Muscle of back (tissue), 11 donors: ENCODE results near the gene MAP4K4. TPM values are rescaled to one million over a fixed set of nuclear protein-coding genes. Genes with fewer than 3 reads are reported as not detected.
"Not testable (repeated sequence)": the region's sequence is repeated elsewhere in the genome, so short reads cannot be mapped to it uniquely, and the experiment has no call there.

Experiments used
- DNase-seq, 3 donors: peaks; one replicate each; pipeline versions ENCODE4 v3.0.0 to v3.0.0-alpha.2; 2013
- polyA plus RNA-seq, 10 donors: library from polyadenylated mRNA; unstranded; fragments of 120-200 nt; gene quantifications; one replicate each; pipeline ENCODE4 v1.2.1, GENCODE V29; 2013; ENCODE audit not compliant: insufficient read length in 10 of 10

MAP4K4 gene
- polyA plus RNA-seq, 10 donors = 115 to 149 (median 130) TPM

GRCh38 chr2:101901241-101901640, 203.7 kb downstream of the MAP4K4 start:
- DNase-seq = no peak

DNA sequence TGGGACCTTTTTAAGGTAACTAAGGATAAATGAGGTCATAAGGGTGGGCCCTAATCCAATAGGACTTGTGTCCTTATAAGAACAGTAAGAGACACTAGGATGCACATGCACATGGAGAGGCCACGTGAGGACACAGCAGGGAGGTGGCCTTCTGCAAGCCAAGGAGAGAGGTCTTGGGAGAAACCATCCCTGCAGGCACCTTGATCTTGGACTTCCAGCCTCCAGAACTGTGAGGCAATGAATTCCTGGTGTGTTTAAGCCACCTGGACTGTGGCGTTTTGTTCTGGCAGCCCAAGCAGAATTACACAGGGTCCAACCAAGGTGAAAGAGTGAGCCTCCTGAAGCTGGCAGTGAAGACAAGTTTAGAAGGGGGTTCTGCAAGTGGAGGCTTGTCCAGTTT, 204.7 kb downstream of the MAP4K4 start:
- no peak for DNase-seq

- no peak for DNase-seq
Measured at GRCh38 chr2:101904916-101905315, 207.4 kb downstream of the MAP4K4 start.

GRCh38 chr2:101905746-101906336, 208.3 kb downstream of the MAP4K4 start:
- no peak for DNase-seq

DNA sequence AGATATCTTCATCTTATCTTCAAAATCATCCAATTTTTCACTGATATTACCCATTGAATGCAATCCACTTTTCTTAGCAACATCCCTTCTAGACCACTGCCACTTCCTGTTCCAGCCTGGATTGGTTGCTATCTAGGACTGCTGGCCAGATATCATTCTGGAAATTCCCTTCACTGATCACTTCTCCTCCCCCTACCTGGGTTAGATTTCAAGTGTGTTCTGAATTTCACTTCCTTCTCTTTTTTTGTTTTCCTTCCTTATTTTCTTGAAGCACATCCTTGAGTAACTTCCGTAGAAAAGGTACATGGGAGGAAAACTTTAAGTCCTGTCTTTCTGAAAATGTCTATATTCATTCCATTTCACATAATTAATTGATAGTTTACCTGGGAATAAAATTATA, 212.3 kb downstream of the MAP4K4 start:
- no peak for DNase-seq

DNA sequence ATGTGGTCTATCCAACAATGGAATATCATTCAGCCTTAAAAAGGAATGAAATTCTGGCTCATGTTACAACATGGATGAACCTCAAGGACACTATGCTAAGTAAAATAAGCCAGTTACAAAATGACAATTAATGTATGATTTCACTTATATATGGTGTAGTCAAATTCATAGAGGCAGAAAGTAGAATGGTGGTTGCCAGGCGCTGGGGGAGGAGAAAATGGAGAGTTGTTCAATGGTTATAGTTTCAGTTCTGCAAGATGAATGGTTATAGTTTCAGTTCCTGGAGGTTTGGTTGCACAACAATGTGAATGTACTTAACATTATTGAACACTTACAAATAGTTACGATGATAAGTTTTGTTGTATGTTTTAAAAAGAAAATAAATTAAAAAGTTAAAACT, 215.0 kb downstream of the MAP4K4 start:
- DNase-seq = no peak

DNA sequence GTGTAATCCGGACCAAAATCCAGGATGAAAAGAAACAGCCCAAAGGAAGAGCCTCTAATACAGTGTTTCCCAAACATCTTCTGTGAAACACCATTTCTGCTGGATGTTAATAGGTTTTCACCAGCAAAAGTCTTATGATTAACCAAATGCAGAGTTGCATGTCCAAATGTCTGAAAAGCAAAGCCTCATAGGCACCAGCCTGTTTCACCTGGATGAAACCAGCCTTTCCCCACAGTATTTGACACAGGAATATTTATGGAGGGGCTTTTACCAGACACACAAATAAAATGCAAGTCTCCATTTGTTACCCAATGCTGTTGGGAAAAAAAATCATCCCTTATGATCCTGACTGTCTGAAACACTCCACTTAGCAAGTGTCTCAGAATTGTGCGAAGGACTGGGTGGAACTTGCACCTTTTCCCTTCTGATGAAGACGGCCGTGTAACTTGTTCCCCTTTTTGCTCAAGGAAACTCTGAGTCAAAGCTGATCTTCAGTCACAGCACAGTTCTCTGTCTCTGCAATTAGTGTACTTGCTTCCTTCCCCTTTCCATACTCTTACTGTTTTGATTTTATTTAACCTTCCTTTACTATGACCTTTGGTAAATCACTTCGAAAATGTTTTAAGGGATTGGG, 223.9 kb downstream of the MAP4K4 start:
- DNase-seq = no peak

- DNase-seq = no peak
Measured at GRCh38 chr2:101921953-101922325, 224.4 kb downstream of the MAP4K4 start.

DNA sequence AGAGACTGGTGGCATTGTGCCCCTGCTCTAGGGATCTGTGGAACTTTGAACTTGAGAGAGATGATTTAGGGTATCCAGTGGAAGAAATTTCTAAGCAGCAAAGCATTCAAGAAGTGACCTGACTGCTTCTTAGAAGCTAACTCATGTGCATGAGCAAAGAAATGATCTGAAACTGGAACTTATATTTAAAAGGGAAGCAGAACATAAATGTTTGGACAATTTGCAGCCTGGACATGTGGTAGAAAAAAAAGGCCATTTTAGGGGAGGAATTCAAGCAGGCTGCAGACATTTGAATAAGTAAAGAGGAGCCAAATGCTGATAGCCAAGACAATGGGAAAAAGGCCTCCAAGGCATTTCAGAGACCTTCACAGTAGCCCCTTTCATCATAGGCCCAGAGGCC, 226.8 kb downstream of the MAP4K4 start:
- not testable (repeated sequence) for DNase-seq

DNA sequence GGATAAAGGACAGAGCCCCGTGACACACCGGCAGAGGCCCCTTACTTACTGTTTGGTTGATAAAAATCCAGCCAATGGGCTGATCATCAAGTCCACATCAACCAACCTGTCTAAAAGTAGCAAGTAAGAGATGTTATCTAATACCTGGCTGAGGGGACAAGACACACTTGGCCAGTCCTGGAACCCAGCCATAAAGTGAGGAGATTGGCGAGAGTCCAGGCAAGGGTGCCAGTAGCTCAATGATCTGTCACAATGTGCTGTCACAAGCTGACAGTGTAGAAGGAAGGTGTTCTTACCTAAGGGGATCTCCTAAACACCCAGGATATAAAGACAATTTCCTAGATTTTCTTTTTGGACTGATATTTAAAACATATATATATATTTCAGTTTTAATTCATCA, 232.5 kb downstream of the MAP4K4 start:
- DNase-seq = no peak

GRCh38 chr2:101930847-101931246, 233.3 kb downstream of the MAP4K4 start:
- DNase-seq = no peak

DNA sequence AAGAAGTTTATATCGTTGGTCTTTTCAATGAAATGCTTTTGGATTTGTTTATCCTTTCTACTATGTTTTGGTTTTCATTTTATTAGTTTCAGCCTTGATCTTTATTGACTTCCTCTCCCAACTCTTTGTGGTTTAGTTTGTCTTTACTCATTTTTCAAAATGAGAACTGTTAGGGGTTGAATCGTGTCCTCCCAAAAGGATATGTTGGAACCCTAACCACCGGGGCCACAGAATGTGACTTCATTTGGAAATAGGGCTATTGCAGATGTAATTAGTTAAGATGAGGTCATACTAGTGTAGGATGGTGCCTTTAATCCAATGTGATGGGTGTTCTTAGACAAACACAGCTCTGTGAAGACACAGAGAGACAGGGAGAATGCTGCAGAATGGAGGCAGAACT, 233.9 kb downstream of the MAP4K4 start:
- DNase-seq = no peak

- not testable (repeated sequence) for DNase-seq
Measured at GRCh38 chr2:101935764-101936163, 238.3 kb downstream of the MAP4K4 start.

GRCh38 chr2:101942851-101943250, 245.3 kb downstream of the MAP4K4 start:
- DNase-seq = no peak

Other genes starting within 250 kb of the MAP4K4 start
- gene RFX8, start 222.6 kb upstream of the MAP4K4 start, polyA plus RNA-seq = 1 to 10 TPM; 2.4 to 3.9 (median 2.7) TPM